GM12878 (cell line): ENCODE results near the gene DLX5. TPM values are rescaled to one million over a fixed set of nuclear protein-coding genes. Genes with fewer than 3 reads are reported as not detected.

Experiments used
- ATAC-seq: fragments of 200-7000 bp; cut with Tn5 transposase; 3 replicates; pipeline ENCODE4 v1.9.1; 2020; ENCODE audit warnings: mild to moderate bottlenecking, moderate library complexity
- BruUV-seq: library from RNA; stranded (reverse); fragments of 400-500 nt; replicated peaks from 2 replicates; lab custom pipeline; 2021; lab: Mats Ljungman, UMichigan
- CTCF ChIA-PET: fragments of 300-600 bp; sonication (Branson Sonifier 250); formaldehyde crosslinking; extraction: SDS; loops from one replicate; lab custom pipeline; 2021; ENCODE audit warnings: inconsistent platforms; lab: Yijun Ruan, JAX
- POLR2A ChIA-PET: fragments of 350-600 bp; formaldehyde crosslinking; extraction: SDS; loops from one replicate; lab custom pipeline; 2021; ENCODE audit warnings: inconsistent platforms; lab: Charles Lee
- RAD21 ChIA-PET: fragments of 300-600 bp; sonication (Branson Sonifier 250); formaldehyde crosslinking; loops from one replicate; lab custom pipeline; 2023; ENCODE audit warnings: antibody characterized with exemption; ENCODE audit not compliant: unreplicated experiment; lab: Charles Lee
- SMC1A ChIA-PET: fragments of 300-600 bp; sonication (Branson Sonifier 250); formaldehyde crosslinking; loops from one replicate; lab custom pipeline; 2023; ENCODE audit not compliant: unreplicated experiment, uncharacterized antibody; lab: Charles Lee
- DNase-seq: peaks from one replicate; pipeline ENCODE4 v3.0.0-alpha.2; 2011; ENCODE audit warnings: low read depth, low spot score
- FAIRE-seq: peaks from 3 replicates; lab custom pipeline; 2011; peaks lifted over from hg19 to GRCh38; lab: Jason Lieb, UNC
- H2AFZ ChIP-seq: 2 replicates; pipeline ENCODE4 v1.6.0; 2011; ENCODE audit warnings: low read depth, low read length, control low read depth; ENCODE audit not compliant: control insufficient read depth
- H3K27ac ChIP-seq: 2 replicates; pipeline ENCODE4 v1.5.1; 2011; ENCODE audit warnings: control low read depth; ENCODE audit not compliant: control insufficient read depth, insufficient read depth
- H3K27me3 ChIP-seq, 2 experiments: replicated peaks in 1 of 2; 2 replicates each; pipeline versions ENCODE4 v1.6.0 to v1.6.1; 2011; ENCODE audit warnings: low read length in 1 of 2; ENCODE audit not compliant: control insufficient read depth in 2 of 2, insufficient read depth in 2 of 2
- H3K36me3 ChIP-seq, 2 experiments: 2 replicates each; pipeline ENCODE4 v1.5.1; 2011; ENCODE audit warnings: low read length in 1 of 2; ENCODE audit not compliant: control insufficient read depth in 2 of 2, insufficient read depth in 2 of 2
- H3K4me1 ChIP-seq: 2 replicates; pipeline ENCODE4 v1.6.1; 2011; ENCODE audit warnings: mild to moderate bottlenecking, low read length, moderate library complexity, mixed read lengths; ENCODE audit not compliant: control insufficient read depth, insufficient read depth
- H3K4me2 ChIP-seq: 2 replicates; pipeline ENCODE4 v1.6.0; 2011; ENCODE audit warnings: control low read depth; ENCODE audit not compliant: control insufficient read depth, insufficient read depth
- H3K4me3 ChIP-seq: fragments of 200-600 bp; sonication (generic); 2 replicates; pipeline ENCODE4 v1.5.1; 2016
- H3K79me2 ChIP-seq: 2 replicates; pipeline ENCODE4 v1.6.0; 2011; ENCODE audit warnings: low read length; ENCODE audit not compliant: control insufficient read depth, insufficient read depth
- H3K9ac ChIP-seq: 2 replicates; pipeline ENCODE4 v1.8.0; 2011; ENCODE audit warnings: low read length, control low read depth, mixed read lengths; ENCODE audit not compliant: control insufficient read depth, insufficient read depth
- H3K9me3 ChIP-seq: replicated peaks from 3 replicates; pipeline ENCODE4 v1.5.1; 2011; ENCODE audit warnings: mild to moderate bottlenecking, low read length; ENCODE audit not compliant: control insufficient read depth, insufficient read depth
- H4K20me1 ChIP-seq: 2 replicates; pipeline ENCODE4 v1.6.0; 2011; ENCODE audit not compliant: control insufficient read depth, insufficient read depth
- JUND ChIP-seq: IDR thresholded peaks from 2 replicates; pipeline ENCODE4 v1.6.1; 2012; ENCODE audit warnings: low read depth, mild to moderate bottlenecking, low read length, improper control_type of control experiment, moderate library complexity
- RAD21 ChIP-seq: IDR thresholded peaks from 2 replicates; pipeline ENCODE4 v1.6.1; 2011; ENCODE audit warnings: mild to moderate bottlenecking, low read depth, low read length, moderate library complexity; ENCODE audit not compliant: insufficient read depth
- SMC3 ChIP-seq: IDR thresholded peaks from 2 replicates; pipeline ENCODE4 v1.6.1; 2011; ENCODE audit warnings: low read length, improper control_type of control experiment, borderline replicate concordance
- WGBS: methylation state at CpG from one replicate; pipeline ENCODE4 v1.1.6; 2016; ENCODE audit warnings: low lambda C conversion rate; ENCODE audit not compliant: insufficient replicate concordance, insufficient coverage; ENCODE audit errors: missing lambda C conversion rate; 5-methylcytosine and 5-hydroxymethylcytosine counted together
- in situ Hi-C: fragments of 300-500 bp; cut with MboI; formaldehyde crosslinking; loops from 9 replicates; pipeline ENCODE4 v1.14.3; 2018; ENCODE audit warnings: mixed read lengths
- intact Hi-C: fragments of 100-400 bp; cut with micrococcal nuclease; formaldehyde crosslinking; loops from one replicate; pipeline ENCODE4 v1.14.2; 2022; ENCODE audit not compliant: unreplicated experiment
- polyA plus RNA-seq, 11 experiments: library from polyadenylated mRNA; depleted of rRNA in 4 of 11; unstranded in 6 of 11; stranded (reverse) in 5 of 11; fragments of >200 nt; fragmentation: Nextera tagmentation in 4 of 11; fragmentation: Illumina TruSeq in 1 of 11; extraction: Ambion mirVana in 4 of 11; extraction: Trizol in 1 of 11; gene quantifications; 1 replicate in 1 of 11; 2 replicates in 10 of 11; pipeline versions ENCODE4 v1.2.1 to v1.2.3, GENCODE V29; 2011 to 2016; ENCODE audit warnings: inconsistent platforms in 2 of 11, missing spikeins in 2 of 11, low read depth in 1 of 11
- total RNA-seq, 4 experiments: library from RNA; depleted of rRNA in 3 of 4; stranded (reverse); fragments of >200 nt in 3 of 4; fragmentation: Illumina TruSeq in 1 of 4; extraction: Trizol in 1 of 4; gene quantifications; 2 replicates each; pipeline versions ENCODE4 v1.2.1 to v1.2.3, GENCODE V29; 2013 to 2021
- TF ChIP-seq, protein P1 (sequence below), 3 experiments: IDR thresholded peaks in 2 of 3; conservative IDR thresholded peaks in 1 of 3; 2 replicates each; pipeline ENCODE4 v1.5.1; 2011; ENCODE audit warnings: low read depth in 3 of 3, low read length in 3 of 3, mild to moderate bottlenecking in 3 of 3, control low read depth in 2 of 3, moderate library complexity in 2 of 3, inconsistent platforms in 1 of 3, mixed read lengths in 1 of 3; ENCODE audit not compliant: control insufficient read depth in 2 of 3, insufficient read depth in 1 of 3; ENCODE audit errors: extremely low read depth in 1 of 3

The DLX5 gene
- total and polyA plus RNA-seq, 10 of the 15 experiments (the other 5 are each of a cell fraction or from before 2014, with no cell fraction given), result not detected

DNA sequence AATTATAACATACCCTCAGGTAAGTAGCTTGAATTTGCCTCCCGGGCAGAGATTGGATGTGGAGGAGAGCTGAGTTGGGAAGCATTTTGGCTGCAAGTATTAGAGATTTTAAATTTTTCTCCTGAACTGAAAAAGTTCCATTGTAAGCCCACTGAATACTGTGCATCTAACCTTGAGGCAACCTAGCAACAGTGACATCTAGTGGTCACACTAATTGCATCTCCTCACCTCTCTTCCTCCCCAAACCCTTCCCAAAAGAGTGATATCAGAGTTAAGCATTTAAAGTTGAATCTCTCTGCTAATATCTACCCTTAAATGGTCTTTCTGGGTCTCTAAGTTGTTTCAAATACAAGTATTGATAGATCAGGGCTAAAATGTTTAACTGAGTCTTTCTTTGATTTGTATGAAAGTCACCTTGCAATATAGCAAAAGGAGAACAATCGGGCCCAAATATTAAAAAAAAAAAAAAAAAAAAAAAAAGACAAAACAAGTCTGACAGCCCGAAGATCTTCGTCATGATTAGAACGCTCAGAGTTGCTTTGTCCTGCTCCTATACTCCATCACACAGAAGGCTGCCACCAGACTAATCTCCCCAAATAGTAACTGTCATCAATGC, 40.4 kb upstream of the DLX5 start:
- FAIRE-seq, result peak; percentile 52
- no peak for DNase-seq
- POLR2A ChIA-PET, result no interaction called here
- 5% methylated on average over 5 of the region's 5 CpGs for WGBS
- no peak overlapping the region for H2AFZ ChIP-seq
- TF ChIP-seq RAD21, result peak; percentile 37; the same call in 1 of the 2 replicates
- TF ChIP-seq, protein P1, sequence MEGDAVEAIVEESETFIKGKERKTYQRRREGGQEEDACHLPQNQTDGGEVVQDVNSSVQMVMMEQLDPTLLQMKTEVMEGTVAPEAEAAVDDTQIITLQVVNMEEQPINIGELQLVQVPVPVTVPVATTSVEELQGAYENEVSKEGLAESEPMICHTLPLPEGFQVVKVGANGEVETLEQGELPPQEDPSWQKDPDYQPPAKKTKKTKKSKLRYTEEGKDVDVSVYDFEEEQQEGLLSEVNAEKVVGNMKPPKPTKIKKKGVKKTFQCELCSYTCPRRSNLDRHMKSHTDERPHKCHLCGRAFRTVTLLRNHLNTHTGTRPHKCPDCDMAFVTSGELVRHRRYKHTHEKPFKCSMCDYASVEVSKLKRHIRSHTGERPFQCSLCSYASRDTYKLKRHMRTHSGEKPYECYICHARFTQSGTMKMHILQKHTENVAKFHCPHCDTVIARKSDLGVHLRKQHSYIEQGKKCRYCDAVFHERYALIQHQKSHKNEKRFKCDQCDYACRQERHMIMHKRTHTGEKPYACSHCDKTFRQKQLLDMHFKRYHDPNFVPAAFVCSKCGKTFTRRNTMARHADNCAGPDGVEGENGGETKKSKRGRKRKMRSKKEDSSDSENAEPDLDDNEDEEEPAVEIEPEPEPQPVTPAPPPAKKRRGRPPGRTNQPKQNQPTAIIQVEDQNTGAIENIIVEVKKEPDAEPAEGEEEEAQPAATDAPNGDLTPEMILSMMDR (IDR thresholded peaks at IDR 0.05 in 2 of 3, conservative IDR thresholded peaks at IDR 0.05 in 1 of 3; ENCODE audit: control insufficient read depth in 2 of 3, extremely low read depth in 1 of 3, insufficient read depth in 1 of 3, low read depth in 3 of 3, low read length in 3 of 3), result peak; percentile 57 to 70 (median 68)
- TF ChIP-seq SMC3, result peak; percentile 48; the same call in 1 of the 2 replicates
- TF ChIP-seq JUND, result no peak
- TF ChIP-seq, all 136 proteins: peak for 3
- ChIA-PET CTCF (interaction anchor here (0.7 to 4.0 kb wide), 15 partner anchors 9 to 1149 kb away, joined by 3 to 14 read pairs (median 5); partner anchors contain the start of gene SDHAF3), RAD21 (no interaction called here), SMC1A (interaction anchor here (0.9 to 1.5 kb wide), 3 partner anchors 29 to 1149 kb away, joined by 3 to 6 read pairs (median 3); no protein-coding TSS in a partner anchor)
- intact Hi-C loops, result loop anchor here (1.0 kb wide), 1 partner anchor 1149 kb away; no protein-coding TSS in a partner anchor
- Histone ChIP-seq H3K27ac (no peak overlapping the region), H3K4me3 (no peak overlapping the region), H3K9ac (no peak overlapping the region), H4K20me1 (no peaks in the 10 kb centered on the region), H3K4me2 (no peak overlapping the region), H3K9me3 (no peaks in the 10 kb centered on the region), H3K79me2 (no peaks in the 10 kb centered on the region), H3K4me1 (no peaks in the 10 kb centered on the region), H3K36me3 (no peaks in the 10 kb centered on the region), H3K27me3 (no peaks in the 10 kb centered on the region)
- ATAC-seq, result peak; percentile 96
- in situ Hi-C loops, result no loop called here
- BruUV-seq, result no TSS peak
